Lung microvascular endothelial cell (primary cell): ENCODE results near the gene TMUB1. TPM values are rescaled to one million over a fixed set of nuclear protein-coding genes. Genes with fewer than 3 reads are reported as not detected.

ENCODE experiments used
- DNase-seq, 2 donors: peaks; one replicate each; pipeline versions ENCODE4 v3.0.0 to v3.0.0-alpha.2; 2010; ENCODE audit warnings: low read depth in 2 of 2
- total RNA-seq: library from RNA; depleted of rRNA; stranded (reverse); fragments of >200 nt; gene quantifications from 2 replicates; pipeline ENCODE4 v1.2.1, GENCODE V29; 2014

TMUB1 gene
- total RNA-seq, 1 donor from 2014 or later: 16.9 TPM

GRCh38 chr7:151086802-151087244 is 3.5 kb upstream of the TMUB1 start:
- peak; percentile 50 to 53 for DNase-seq

- peak; percentile 80 to 91 for DNase-seq
Observed at GRCh38 chr7:151085691-151086620, 2.7 kb upstream of the TMUB1 start, which contains the start of gene AGAP3. Gene AGAP3, plus strand, starts transcription at chr7:151086475. Its CDS starts 267 bp downstream, at chr7:151086742.

DNA sequence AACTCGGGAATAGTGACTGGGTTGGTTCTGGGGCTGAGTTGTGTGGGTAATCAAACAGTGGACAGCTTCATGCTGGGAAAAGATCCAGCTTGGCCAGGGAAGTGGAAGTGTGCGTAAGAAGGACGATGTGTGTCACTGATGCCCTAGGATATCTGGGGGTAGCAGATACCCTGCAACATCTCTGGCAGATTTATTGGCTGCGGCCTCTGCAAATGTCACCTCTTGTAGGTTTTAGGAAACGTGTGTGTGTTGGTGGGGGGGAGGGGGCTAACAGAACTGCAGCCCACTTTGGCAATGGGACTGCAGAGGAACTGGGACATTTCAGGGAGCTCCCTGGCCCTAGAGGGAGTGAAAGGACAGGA is 2.0 kb upstream of the TMUB1 start:
- peak; percentile 41 to 90 for DNase-seq

- no peak for DNase-seq
Observed at GRCh38 chr7:151083824-151084160, 499 bp upstream of the TMUB1 start.

DNA sequence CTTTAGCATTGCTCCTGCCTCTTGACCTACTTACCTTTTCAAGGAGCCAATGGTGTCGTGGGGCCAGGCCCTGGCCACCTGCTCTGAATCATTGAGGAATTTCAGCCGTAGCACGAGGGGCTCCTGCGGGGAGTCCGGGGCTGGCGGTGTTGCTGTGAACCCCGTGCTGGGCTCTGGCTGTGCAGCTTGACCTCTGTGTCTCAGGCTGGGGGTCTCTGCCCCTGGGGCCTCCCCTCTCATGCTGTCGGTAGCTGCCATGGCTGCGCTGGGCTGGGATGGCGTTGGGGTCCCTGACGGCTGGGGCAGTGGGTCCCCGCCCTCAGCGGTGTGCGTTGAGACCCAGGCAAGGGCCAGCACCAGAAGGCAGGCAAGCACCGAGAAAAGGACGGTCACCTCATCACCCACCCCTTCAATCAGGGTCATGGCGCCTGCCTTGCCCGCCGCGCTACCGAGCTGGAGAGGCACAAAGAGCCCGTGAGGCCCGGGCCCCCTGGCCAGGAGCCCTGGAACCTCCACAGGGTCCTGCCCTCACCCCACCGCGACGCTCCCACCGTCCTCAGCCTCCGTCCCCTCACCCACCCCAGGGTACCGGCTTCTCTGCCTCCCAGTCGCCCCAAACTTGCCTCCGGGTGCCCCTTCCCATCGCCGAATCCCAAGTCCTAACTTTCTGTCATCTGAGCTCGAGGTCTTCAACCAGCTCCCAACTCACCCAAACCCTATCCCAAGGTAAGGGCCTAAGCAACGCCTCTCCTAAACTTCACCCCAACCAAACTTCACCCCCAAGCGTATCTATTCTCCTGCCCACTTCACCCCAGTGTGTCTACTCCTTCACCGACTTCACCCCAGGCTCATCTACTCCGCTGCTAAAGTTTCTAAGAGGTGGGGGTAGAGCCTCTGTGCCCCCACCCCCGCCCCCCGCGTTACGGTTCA is 887 bp downstream of the TMUB1 start:
- no peak for DNase-seq

- peak; percentile 37 to 38 for DNase-seq
Observed at GRCh38 chr7:151081170-151082101, 1.9 kb downstream of the TMUB1 start.

DNA sequence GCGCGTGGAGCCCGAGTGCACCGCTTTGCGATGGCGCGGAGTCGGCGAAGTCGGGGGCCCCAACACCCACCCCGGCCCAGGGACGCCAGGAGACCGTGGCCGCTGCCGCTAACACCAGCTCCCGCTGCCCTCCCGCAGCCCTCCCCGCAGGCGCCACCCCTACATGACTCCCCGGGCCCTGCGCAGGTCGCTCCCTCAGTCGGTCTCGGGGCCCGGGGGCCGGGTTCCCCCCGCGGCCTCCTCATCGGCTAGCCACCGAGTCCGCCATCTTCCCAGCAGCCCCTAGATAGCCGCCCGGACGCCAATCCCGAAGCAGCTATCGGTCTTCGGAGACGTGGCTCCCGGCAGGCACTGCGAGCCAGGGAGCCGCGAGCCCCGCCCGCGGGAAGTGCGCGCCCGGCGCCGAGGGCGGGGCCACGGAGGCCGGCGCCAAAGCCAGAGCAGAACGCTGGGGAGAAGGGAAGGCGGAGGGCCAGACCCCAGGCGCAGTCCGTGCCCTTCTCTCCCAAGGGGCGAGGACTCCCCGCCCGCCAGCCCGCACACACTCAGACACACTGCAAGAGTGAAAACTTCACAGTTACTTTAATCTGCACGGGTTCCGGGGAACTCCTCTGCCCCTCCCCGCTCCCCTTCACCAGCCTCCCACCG is 2.6 kb downstream of the TMUB1 start, which contains the start of gene FASTK:
FASTK (minus strand) TSS at position 288 of the 648 bp plus-strand sequence; CDS start at position 245, 43 bp downstream.
- peak; percentile 87 to 93 for DNase-seq

GRCh38 chr7:151080067-151080521 is 3.2 kb downstream of the TMUB1 start:
- DNase-seq: peak; percentile 36 to 50

GRCh38 chr7:151079199-151079910 is 3.9 kb downstream of the TMUB1 start:
- no peak for DNase-seq

GRCh38 chr7:151078233-151079040 is 4.9 kb downstream of the TMUB1 start:
- no peak for DNase-seq

DNA sequence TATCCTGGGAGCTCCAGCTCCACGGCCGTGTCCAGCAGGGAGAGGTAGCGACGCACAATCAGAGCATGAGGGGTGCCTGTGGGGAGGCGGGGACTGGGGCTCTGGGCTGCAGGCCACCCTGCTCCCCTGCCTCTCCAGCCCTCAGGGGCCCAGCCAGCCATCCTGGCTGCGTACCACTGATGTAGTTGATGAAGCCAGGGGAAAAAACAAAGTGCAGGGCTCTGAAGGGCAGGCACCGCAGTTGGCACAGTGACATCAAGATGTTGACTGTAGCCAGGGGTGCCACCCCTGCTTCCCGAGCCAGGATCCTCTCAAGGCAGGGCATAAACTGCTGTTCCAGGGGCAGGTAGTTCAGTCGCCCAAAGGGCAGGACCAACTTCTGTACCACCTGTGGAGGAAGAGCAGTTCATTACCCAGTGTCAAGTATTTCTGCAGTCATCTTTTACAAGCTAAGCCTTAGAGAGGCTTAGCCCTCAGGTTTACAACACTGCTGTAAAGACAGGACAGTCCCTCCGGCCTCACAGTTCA is 5.5 kb downstream of the TMUB1 start:
- no peak for DNase-seq

DNA sequence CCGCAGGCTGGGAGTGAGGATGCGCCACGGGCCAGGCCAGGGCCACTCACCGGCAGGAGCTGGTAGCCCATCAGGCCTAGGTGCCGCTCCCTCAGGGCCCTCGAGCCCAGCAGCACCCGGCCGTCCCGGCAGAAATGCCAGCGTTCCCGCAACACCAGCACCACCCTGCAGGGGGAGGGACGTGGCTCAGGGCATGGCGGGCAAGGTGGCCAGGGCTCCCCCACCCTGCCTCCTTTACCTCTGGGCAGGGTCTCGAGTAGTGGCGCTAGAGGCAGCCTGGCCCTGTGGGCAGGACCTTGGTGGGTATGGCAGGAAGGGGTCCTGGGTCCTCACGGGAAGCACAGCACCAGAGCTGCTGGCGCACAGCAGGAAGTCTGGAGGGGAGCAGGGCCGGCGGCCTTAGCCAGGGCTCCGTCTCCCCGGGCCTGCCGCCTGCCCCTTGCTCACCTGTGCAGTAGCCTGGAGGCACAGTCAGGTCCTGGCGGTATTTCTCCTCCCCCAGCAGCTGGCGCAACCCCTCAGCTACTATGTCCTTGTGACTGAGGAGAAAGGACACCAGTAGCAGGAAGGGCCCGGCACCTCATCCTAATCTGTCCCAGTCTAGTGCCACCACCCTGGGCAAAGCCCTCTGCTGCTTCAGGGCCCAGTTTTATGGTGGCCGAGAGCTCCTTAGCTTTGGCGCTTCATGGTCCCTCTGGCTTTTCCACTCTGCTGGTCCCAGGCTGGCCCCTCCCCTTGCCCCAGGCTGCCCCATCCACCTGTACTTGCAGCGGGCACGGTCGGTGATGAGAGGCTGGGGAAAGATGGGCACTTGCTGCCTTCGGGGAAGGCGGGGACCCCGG is 6.2 kb downstream of the TMUB1 start:
- DNase-seq: peak; percentile 24 to 42

DNA sequence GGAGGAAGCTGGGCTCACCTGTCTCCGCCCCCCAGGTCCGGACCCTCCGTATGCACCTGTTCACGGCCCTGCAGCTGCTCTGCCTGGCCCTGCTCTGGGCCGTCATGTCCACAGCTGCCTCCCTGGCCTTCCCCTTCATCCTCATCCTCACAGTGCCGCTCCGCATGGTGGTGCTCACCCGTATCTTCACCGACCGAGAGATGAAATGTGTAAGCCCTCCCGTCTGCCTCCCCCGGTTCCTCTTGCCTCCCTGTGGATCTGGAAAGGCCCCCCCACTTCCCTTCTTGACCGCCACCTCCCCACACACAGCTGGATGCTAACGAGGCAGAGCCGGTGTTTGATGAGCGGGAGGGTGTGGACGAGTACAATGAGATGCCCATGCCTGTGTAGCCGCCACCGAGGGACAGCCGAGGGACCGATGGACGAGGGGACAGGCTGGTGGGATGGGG is 7.3 kb downstream of the TMUB1 start:
- no peak for DNase-seq

DNA sequence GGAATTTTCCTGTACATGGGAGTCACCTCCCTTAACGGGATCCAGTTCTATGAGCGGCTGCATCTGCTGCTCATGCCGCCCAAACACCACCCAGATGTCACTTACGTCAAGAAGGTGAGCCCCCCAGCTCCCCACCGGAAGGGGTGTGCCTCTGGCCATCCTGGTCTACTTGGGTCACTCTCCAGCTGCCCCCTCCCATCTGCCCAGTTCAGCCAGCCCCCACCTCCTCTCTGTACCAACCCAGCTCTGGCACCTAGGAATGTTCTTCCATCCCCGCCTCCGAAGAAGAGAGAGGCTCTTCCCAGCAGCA is 7.7 kb downstream of the TMUB1 start:
- DNase-seq: no peak

DNA sequence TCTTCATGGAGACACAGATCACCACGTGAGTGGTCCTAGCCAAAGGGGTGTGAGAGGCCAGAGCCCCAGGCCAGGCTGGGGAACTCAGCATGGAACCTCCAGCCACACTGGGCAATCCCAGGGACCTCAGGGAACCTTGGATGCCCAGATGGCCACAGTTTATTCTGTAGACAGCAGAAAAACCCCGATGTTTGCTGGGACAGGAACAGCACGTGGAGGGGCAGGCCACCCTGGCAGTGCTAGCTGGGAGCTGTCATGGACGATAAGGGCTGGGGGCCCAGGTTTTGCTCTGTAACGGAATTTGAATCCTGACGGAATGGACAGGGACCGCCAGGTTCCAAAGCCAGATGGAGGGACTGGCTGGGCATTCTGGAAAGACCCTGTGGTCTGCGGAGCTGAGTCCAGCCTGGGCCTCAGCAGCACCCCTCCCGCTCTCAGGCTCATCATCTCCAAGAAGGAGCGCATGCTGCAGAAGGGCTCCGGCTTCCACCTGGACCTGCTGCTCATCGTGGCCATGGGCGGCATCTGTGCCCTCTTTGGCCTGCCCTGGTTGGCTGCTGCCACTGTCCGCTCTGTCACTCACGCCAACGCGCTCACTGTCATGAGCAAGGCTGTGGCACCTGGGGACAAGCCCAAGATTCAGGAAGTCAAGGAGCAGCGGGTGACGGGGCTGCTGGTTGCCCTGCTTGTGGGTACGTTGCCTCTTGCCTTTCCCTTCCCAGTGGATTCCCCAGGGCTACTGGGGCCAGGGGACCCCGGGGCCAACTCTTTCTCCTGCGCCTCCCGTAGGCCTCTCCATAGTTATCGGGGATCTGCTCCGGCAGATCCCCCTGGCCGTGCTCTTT is 8.3 kb downstream of the TMUB1 start:
- DNase-seq: no peak

DNA sequence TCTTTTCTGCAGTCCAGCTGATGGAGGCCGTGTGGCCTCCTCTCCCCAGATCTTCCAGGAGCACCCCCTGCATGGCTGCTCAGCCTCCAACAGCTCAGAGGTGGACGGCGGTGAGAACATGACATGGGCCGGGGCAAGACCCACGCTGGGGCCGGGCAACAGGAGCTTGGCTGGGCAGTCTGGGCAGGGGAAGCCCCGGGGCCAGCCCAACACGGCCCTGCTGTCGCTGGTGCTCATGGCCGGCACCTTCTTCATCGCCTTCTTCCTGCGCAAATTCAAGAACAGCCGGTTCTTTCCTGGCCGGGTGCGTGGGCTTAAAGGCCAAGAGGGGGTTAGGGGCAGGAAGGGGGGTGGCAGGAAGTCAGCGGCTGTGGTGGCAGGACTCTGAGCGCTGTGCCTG is 9.3 kb downstream of the TMUB1 start:
- no peak for DNase-seq
